ENCODE results near the gene ATR. TPM values are rescaled to one million over a fixed set of nuclear protein-coding genes. Genes with fewer than 3 reads are reported as not detected.

ATR gene
- total RNA-seq, 1 donor from 2014 or later = 26.9 TPM

GRCh38 chr3:142500211-142500610 is 78.3 kb downstream of the ATR start:
- Histone ChIP-seq H3K36me3 (ENCODE audit: insufficient read depth, low read length) (peaks cover 10% of the 10 kb centered on the region), H3K4me3 (ENCODE audit: insufficient read depth, low read depth, low read length) (no peak overlapping the region), H2AFZ (ENCODE audit: low read depth, low read length) (no peak overlapping the region), H3K4me1 (ENCODE audit: insufficient read depth, low read length) (peaks cover 8% of the 10 kb centered on the region), H3K4me2 (ENCODE audit: low read length) (no peak overlapping the region), H4K20me1 (ENCODE audit: insufficient read depth, low read length) (no peaks in the 10 kb centered on the region), H3K27me3 (ENCODE audit: insufficient read depth, low read length) (no peaks in the 10 kb centered on the region), H3K27ac (ENCODE audit: low read depth, low read length) (no peak overlapping the region), H3K79me2 (ENCODE audit: insufficient read depth, low read length) (no peaks in the 10 kb centered on the region), H3K9ac (ENCODE audit: low read length) (no peak overlapping the region), H3K9me3 (ENCODE audit: insufficient read depth, low read depth, low read length) (no peaks in the 10 kb centered on the region)
- H3K27me3 Mint-ChIP-seq (ENCODE audit: low read depth, unreplicated experiment) = no peaks in the 10 kb centered on the region
- no peak for DNase-seq (ENCODE audit: low read depth)
- no peak for FAIRE-seq
- no peak overlapping the region for H3K27ac Mint-ChIP-seq (ENCODE audit: unreplicated experiment)
- H3K4me3 Mint-ChIP-seq (ENCODE audit: unreplicated experiment) = no peak overlapping the region
- H3K4me1 Mint-ChIP-seq (ENCODE audit: low read depth, unreplicated experiment) = peaks cover 10% of the 10 kb centered on the region
- peaks cover 10% of the 10 kb centered on the region for H3K36me3 Mint-ChIP-seq (ENCODE audit: low read depth, unreplicated experiment)
- H3K9me3 Mint-ChIP-seq (ENCODE audit: unreplicated experiment) = no peaks in the 10 kb centered on the region
- TF ChIP-seq EZH2 (IDR thresholded peaks at IDR 0.05; ENCODE audit: insufficient read depth, low read length) = no peak
- TF ChIP-seq, protein P1, sequence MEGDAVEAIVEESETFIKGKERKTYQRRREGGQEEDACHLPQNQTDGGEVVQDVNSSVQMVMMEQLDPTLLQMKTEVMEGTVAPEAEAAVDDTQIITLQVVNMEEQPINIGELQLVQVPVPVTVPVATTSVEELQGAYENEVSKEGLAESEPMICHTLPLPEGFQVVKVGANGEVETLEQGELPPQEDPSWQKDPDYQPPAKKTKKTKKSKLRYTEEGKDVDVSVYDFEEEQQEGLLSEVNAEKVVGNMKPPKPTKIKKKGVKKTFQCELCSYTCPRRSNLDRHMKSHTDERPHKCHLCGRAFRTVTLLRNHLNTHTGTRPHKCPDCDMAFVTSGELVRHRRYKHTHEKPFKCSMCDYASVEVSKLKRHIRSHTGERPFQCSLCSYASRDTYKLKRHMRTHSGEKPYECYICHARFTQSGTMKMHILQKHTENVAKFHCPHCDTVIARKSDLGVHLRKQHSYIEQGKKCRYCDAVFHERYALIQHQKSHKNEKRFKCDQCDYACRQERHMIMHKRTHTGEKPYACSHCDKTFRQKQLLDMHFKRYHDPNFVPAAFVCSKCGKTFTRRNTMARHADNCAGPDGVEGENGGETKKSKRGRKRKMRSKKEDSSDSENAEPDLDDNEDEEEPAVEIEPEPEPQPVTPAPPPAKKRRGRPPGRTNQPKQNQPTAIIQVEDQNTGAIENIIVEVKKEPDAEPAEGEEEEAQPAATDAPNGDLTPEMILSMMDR (IDR thresholded peaks at IDR 0.05; ENCODE audit: insufficient read depth, low read depth, low read length) = no peak

DNA sequence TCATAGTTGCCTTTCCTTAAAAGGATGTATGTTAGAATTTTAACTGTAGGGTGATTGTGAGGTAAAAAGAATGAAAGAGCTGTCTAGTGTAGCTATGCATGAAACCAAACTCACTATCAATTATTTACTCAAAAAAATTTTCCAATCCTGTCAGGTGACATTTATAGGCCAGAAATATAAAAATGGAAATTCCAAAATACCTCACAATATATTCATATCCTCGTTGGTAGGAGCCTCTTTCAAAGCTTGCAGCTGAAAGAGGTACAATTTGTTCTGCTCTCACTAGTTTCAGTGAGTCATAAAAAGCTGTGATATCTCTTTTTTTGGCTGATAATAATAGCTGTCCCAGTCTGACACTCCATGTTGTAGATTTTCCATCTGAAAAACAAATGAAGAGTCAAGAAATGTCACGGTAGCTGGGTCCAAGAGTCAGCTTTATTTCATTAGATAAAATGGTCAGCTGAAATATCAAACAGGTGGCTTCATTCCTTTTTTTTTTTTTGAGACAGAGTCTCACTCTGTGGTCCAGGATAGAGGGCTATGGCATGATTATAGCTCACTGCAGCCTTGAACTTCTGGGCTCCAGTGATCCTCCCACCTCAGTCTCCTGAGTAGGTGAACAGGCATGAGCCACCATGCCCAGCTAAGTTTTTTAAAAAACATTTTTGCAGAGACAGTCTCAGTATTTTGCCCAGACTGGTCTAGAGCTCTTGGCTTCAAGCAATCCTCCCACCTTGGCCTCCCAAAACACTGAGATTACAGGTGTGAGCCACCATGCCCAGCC is 79.9 kb downstream of the ATR start:
- peaks cover 10% of the 10 kb centered on the region for H3K4me1 Mint-ChIP-seq (ENCODE audit: low read depth, unreplicated experiment)

More for the DNA sequence above, 79.9 kb downstream of the ATR start:
- Histone ChIP-seq H3K79me2 (ENCODE audit: insufficient read depth, low read length) (no peaks in the 10 kb centered on the region), H2AFZ (ENCODE audit: low read depth, low read length) (no peak overlapping the region), H3K27ac (ENCODE audit: low read depth, low read length) (no peak overlapping the region), H3K9me3 (ENCODE audit: insufficient read depth, low read depth, low read length) (no peaks in the 10 kb centered on the region), H4K20me1 (ENCODE audit: insufficient read depth, low read length) (no peaks in the 10 kb centered on the region), H3K27me3 (ENCODE audit: insufficient read depth, low read length) (no peaks in the 10 kb centered on the region), H3K4me3 (ENCODE audit: insufficient read depth, low read depth, low read length) (no peak overlapping the region), H3K4me1 (ENCODE audit: insufficient read depth, low read length) (peaks cover 8% of the 10 kb centered on the region), H3K36me3 (ENCODE audit: insufficient read depth, low read length) (peaks cover 10% of the 10 kb centered on the region), H3K9ac (ENCODE audit: low read length) (no peak overlapping the region), H3K4me2 (ENCODE audit: low read length) (no peak overlapping the region)
- no peak overlapping the region for H3K4me3 Mint-ChIP-seq (ENCODE audit: unreplicated experiment)
- FAIRE-seq (no peak), DNase-seq (ENCODE audit: low read depth) (peak; percentile 23)
- H3K36me3 Mint-ChIP-seq (ENCODE audit: low read depth, unreplicated experiment) = peaks cover 8% of the 10 kb centered on the region
- TF ChIP-seq, protein P1 (IDR thresholded peaks at IDR 0.05; ENCODE audit: insufficient read depth, low read depth, low read length) = no peak
- no peak for TF ChIP-seq EZH2 (IDR thresholded peaks at IDR 0.05; ENCODE audit: insufficient read depth, low read length)
- no peak overlapping the region for H3K27ac Mint-ChIP-seq (ENCODE audit: unreplicated experiment)
- H3K9me3 Mint-ChIP-seq (ENCODE audit: unreplicated experiment) = no peaks in the 10 kb centered on the region
- no peaks in the 10 kb centered on the region for H3K27me3 Mint-ChIP-seq (ENCODE audit: low read depth, unreplicated experiment)

Data from astrocyte (in vitro differentiated cells and primary cell).